Thyroid gland (tissue), 4 donors: Measurements from ENCODE around the gene JMJD1C.

Experiments used
- POLR2A ChIP-seq, 2 donors: fragments of 450-650 bp; IDR thresholded peaks; one replicate each; pipeline ENCODE4 v1.6.1; 2017; ENCODE audit warnings: antibody characterized with exemption in 2 of 2, mild to moderate bottlenecking in 2 of 2, moderate library complexity in 1 of 2
- TF ChIP-seq, protein P1 (sequence below), 6 experiments: fragments of 200-600 bp in 3 of 6; fragments of 450-650 bp in 3 of 6; sonication (generic) in 3 of 6; IDR thresholded peaks; one replicate each; pipeline ENCODE4 v1.5.1; 2016 to 2019; ENCODE audit warnings: antibody characterized with exemption in 6 of 6, mild to moderate bottlenecking in 2 of 6, inconsistent platforms in 1 of 6, moderate library complexity in 1 of 6

DNA sequence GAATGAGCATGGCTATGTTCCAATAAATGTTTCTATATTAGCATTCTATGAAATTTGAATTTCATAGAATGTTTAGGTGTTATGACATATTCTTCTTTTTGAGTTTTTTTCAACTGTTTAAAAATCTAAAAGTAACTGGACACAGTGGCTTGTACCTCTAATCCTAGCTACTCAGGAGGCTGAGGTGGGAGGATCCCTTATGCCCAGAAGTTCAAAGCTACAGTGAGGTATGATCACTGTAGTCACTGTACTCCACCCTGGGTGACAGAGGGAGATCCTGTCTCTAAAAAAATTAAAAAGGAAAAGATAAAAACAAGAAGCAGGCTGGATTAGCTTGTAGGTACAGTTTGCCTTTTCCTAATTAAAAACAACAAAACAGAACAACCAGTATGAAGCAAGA is 237.5 kb downstream of the JMJD1C start:
- TF ChIP-seq, protein P1, sequence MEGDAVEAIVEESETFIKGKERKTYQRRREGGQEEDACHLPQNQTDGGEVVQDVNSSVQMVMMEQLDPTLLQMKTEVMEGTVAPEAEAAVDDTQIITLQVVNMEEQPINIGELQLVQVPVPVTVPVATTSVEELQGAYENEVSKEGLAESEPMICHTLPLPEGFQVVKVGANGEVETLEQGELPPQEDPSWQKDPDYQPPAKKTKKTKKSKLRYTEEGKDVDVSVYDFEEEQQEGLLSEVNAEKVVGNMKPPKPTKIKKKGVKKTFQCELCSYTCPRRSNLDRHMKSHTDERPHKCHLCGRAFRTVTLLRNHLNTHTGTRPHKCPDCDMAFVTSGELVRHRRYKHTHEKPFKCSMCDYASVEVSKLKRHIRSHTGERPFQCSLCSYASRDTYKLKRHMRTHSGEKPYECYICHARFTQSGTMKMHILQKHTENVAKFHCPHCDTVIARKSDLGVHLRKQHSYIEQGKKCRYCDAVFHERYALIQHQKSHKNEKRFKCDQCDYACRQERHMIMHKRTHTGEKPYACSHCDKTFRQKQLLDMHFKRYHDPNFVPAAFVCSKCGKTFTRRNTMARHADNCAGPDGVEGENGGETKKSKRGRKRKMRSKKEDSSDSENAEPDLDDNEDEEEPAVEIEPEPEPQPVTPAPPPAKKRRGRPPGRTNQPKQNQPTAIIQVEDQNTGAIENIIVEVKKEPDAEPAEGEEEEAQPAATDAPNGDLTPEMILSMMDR (IDR thresholded peaks at IDR 0.05) = no peak
- no peak for TF ChIP-seq POLR2A (IDR thresholded peaks at IDR 0.05)
